ENCODE data around the gene CEACAM19. TPM values are rescaled to one million over a fixed set of nuclear protein-coding genes. Genes with fewer than 3 reads are reported as not detected.

CEACAM19 gene
- total RNA-seq, 4 donors from 2014 or later = 0.49 to 1.5 (median 1.2) TPM

- TF ChIP-seq CTCF (IDR thresholded peaks at IDR 0.05; ENCODE audit: low read depth) = no peak
Observed at GRCh38 chr19:44720945-44721344, 49.7 kb downstream of the CEACAM19 start.

GRCh38 chr19:44722131-44723121, 51.1 kb downstream of the CEACAM19 start:
- TF ChIP-seq CTCF (IDR thresholded peaks at IDR 0.05; ENCODE audit: low read depth) = no peak

- TF ChIP-seq CTCF (IDR thresholded peaks at IDR 0.05; ENCODE audit: low read depth) = no peak
Observed at GRCh38 chr19:44723299-44723951, 52.1 kb downstream of the CEACAM19 start.

- TF ChIP-seq CTCF (IDR thresholded peaks at IDR 0.05; ENCODE audit: low read depth) = no peak
Observed at GRCh38 chr19:44723952-44724319, 52.7 kb downstream of the CEACAM19 start.

GRCh38 chr19:44725251-44725650, 54.0 kb downstream of the CEACAM19 start:
- TF ChIP-seq CTCF (IDR thresholded peaks at IDR 0.05; ENCODE audit: low read depth) = no peak

GRCh38 chr19:44725684-44726083, 54.4 kb downstream of the CEACAM19 start:
- TF ChIP-seq CTCF (IDR thresholded peaks at IDR 0.05; ENCODE audit: low read depth) = no peak

- no peak for TF ChIP-seq CTCF (IDR thresholded peaks at IDR 0.05; ENCODE audit: low read depth)
Observed at GRCh38 chr19:44726465-44726864, 55.2 kb downstream of the CEACAM19 start.

All from subcutaneous adipose tissue (tissue), 4 donors.